Stimulated activated CD4-positive, alpha-beta T cell treated with anti-CD3 and anti-CD28 coated beads, Interleukin-4, amount 100 ng/mL, for 48 hours (primary cell): ENCODE results near the gene RAI1.
A peak's percentile ranks its signal among the peaks of the same experiment; 100 is the strongest.

Experiments
- DNase-seq, 2 donors: peaks; one replicate each; pipeline ENCODE4 v3.0.0-alpha.2; 2020; ENCODE audit warnings: low read depth in 2 of 2

Gene RAI1

DNA sequence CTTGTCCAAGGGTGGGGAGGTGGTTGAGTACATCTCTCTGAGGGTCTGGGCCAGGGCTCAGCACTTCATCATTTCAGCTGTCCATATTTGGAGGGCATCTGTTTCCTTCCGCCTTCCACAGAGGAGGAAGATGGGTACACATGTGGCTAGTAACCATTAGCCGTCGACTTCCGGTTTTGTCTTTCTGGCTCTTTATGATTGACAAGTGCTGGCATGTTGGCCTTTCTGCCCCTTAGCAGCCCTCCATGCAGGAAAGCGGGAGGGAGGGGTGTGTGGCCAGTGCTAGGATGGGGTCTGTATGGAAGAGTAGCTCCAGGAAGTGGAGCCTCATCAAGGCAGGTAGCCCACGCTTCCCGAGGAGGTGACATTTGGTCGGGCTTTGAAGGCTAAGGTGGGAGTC is 69.6 kb downstream of the RAI1 start:
- no peak for DNase-seq

DNA sequence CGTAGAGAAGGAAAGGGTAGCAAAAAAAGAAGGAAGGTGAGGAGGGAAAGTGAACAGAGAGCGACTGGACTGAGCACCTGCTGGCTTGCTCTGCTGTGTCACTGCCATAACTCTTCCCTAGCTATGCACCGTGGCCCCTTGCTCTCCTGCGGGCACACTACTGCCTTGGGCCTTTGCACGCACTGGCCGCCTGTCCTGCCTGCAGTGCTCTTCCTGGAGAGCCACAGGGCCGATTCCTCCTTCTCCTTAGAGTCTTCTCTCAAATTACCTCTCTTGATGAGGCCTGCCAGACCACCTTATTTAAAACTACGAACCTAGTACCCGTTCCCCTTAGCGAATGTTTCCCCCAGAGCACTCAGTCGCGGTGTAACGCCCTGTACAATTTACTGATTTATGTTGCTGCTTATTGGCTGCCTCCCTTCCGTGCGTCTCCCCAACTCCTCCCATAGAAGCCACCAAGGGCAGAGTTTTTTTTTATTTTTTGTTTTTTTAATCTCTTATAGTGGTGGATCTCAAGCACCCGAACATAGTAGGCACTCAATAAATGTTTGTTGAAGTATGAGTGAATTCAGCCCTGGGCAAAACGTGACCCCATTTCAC is 70.3 kb downstream of the RAI1 start:
- DNase-seq, result no peak

DNA sequence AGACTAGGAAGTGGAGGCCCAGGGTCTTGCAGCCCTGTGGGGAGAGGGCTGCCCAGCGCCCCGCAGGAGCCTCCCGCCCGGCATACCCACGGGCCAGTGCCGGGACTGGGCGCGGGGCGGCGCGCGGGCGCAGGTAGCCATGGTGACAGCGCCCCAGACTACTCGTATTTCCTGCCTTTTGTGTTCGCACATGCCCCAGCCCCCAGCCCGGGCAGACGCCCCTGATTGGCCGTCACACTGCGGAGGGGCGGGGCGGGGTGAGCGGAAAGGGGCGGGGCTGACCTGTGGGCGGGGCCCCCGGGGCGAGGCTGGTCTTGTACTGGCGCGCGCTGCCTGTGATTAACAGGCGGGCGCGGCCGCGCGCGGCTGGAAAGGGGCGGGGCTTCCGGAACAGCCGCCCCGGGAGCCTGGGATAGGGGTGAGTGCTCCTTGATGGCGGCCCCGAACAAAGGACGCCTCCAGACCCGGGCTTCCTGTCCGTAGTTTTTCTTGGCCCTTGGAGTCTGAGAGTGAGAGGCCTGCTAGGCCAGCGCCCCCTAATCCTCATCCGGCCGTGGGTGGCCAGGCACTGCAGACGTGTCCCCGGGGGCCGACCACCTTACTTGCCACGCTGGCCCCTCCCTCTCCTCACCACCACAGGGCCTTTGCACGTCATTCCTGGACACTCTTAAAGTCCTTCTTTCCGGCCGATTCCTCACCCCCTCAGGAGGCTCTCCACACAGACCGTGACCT is 71.0 kb downstream of the RAI1 start:
- DNase-seq, result peak; percentile 94 to 98

DNA sequence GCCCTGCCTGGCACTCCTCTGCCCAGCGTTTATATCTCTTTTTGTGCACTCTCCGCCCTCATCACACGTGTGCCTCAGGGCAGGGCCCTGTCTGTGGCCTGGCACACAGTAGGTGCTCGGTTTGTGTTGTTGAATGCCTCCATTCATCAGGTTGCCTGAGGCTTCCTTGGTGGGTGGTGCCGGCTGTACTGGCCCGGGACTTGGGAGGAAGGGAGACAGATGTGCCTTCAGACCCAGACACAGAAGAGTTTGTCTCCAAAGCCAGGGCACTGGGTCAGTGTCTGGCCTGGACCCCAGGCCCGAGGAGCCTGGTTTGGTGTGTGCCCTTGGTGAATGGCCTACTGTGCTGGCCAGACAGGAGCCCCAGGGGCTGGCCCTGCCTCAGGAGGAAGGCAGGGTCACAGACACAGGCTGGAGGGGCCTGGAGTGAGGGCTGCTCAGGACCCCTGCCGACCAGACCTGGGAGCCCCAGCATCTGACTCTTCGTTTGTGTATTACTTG is 71.6 kb downstream of the RAI1 start:
- no peak for DNase-seq

DNA sequence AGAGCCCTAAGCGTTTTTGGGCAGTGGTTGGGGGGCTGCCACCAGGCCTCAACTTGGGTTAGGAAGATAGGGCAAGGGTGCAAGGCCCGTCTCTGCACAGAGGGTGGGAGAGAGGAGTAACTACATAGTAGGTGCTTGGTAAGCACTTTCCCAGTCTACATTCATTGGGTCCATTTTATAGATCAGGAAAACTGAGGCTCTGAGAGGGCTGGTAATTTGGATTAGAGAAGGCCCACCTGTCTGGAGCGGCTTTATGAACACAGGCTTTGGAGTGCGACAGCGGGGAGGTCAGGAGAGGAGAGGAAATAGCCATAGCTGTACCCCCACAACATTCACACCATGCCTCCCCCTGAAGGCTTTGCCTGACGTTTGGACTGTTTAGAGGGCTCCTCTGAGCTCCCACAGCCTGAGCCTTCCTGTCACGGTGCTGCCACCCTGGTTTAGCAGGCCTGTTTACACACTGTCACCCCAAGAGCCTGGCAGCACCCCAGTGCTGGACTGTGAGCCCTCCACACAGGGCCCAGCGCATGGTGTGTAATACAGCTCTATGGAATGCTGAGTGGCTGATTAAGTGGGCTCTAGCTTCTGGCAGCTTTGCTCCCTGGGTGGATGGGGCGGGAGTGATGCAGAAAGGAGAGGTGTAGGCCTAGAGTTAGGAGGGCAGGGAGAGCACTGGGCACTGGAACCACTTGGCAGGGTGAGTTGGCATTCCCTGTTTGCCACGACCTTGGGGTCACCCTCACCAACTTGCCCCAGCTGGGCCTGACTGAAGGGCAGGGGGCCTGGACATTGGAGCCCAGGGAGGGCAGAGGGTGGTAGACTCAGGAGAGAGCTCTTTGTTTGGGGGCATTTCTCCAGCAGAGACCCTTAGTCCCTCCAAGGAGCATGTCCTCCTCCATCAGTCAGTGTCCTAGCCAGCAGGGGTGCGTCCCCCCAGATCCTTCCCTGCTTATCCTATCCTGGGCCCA is 73.7 kb downstream of the RAI1 start:
- DNase-seq, result no peak

DNA sequence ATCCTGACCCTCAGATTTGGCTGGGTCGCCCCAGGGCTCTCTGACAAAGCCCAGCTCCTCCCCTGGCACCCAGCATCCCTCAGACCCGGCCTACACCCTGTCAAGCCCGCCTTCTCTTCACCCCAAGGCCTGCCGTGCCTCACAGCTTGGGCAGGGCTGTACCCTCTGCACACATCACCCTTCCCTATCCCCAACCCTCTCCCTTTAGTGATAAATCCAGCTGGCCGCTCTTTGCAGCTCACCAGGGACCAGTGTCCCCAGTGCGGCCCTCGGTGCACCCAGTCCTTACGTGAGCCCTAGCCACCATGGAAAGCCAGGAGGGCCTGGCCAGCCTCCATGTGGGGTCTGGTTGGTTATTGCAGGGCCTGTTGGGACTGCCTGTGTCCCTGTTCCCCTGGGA is 74.5 kb downstream of the RAI1 start:
- DNase-seq, result no peak

DNA sequence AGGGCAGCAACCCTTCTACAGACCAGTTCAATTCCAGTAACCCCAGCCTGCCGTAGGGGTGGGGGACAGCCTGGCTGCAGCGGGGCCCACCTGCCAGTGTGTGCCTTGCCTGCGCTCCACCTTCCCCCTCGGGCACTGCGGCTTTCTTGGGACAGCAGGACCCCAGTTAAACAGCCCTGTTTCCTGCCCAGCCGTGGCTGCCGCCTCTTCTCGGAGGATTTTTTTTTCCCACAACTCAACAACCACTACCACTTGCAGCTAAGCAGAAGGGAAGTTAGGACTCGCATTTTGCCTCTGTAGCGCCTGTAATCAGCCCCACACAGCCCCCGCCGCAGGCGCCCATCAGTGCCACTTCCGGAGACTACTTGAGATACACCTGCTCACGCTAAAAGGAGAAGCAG is 76.1 kb downstream of the RAI1 start:
- no peak for DNase-seq

DNA sequence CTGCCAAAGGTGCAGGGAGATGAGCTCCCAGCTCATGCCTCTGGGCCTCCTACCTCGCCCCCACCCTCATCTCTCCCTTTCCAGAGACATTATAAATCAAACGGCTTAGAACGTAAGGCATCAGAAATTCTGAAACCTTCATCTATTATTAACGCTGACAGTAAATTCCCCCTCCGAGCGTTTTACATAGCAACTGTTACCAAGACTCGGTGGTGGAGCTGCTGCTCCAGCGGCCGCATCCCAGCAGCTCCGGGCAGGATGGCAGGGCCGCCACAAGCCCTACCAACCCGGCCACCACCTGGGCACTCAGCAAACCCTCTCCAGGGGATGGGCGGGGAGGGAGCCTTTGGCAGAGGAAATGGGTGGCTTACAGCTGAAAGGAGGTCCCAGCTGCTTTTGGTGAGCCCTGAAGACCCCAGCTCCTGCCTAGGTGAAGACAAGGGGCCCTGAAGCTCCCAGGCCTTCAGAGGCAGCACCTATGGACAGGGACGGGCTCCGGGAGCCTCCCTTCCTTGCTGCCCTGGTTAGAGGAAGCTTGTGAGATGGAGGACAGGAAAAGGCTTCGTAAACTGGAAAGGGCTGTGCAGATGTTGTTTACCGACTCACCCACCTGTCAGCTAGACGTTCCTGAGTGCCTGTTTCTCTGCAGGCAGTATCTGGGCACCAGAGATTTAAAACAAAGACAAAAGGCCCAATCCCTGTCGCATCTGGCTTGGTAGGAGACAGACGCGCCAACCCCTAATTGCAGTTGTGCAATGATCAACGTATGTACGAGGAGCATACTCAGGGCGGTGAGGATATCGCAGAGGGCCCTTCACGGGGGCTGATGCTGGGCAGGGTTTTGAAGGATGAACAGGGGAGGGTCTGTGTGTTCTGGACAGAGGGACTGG is 76.9 kb downstream of the RAI1 start:
- no peak for DNase-seq

DNA sequence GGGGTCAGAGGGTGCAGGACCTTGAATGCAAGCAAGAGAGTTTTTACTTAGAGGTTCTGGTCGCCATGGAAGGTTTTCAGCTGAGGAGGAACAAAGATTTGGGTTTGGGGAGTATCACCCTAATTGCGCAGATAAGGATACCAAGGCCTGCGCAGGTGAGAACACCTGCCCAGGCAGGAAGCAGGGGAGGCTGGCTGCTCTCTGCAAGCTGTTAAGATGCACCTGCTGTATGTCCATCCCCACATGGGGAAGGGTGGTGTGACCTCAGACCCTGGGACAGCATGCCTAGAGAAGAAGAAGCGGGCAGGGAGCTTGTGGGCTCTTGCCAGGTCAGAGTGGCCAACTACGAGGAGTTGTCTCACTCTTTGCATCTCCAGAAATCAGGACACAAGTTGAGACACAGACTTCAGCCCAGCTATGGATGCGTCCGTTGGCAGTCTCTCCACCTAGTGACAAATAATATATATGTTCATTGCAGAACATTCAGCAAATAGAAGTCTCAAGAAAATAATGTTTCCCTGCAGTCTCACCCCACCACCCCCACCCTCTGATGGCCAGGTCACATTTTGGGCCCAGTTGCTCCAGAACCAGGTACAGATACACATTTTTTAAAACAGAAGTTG is 77.8 kb downstream of the RAI1 start:
- DNase-seq, result no peak

DNA sequence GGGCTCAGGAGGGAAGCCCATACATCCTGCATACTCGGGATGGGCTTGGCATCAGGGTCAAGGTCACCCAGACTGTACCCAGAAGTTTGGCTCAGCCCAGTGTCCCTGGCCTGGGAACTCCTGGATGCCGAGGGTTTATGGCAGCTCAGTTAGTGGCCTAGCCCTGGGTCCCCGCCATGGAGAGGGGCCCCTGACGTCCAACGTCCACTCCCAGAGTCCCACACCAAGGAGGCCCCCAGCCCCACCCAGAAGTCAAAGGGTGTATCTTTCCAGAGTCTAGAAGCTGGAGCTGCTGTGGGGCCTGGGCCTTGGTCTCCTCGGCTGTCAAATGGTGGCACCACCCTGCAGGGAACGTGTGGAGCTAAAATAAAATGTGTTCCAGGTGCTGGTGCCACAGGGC is 79.1 kb downstream of the RAI1 start:
- no peak for DNase-seq

DNA sequence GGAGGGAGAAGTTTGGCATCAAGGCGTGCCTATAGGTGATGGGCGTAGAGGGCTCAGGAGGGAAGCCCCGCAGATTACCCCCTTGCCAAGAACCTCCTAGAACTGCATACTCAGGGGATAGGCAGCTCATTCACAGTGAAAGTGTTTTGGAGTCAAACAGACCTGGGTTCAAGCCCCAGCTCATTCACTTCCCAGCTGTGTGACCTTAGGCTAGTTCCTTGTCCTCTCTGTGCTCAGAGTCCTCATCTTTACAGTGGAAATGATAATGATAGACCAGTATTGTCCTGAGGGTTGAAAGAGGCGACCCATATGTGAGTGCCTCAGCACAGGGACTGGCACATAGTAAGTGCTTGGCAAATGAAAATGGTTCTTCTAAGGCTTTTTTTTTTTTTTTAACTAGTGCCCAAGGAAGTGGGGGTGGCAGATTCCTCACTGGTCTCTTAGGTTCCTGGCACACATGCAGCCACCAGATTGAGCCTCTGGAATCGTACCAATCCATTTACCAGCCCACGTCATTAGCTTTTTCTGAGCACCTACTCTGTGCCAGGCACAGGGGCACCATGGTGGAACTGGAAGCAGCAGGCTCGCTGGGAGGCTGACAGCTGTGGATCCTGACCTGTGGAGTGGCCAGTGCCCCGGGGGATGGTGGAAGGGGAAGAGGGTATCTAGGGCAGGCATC is 79.8 kb downstream of the RAI1 start:
- no peak for DNase-seq

DNA sequence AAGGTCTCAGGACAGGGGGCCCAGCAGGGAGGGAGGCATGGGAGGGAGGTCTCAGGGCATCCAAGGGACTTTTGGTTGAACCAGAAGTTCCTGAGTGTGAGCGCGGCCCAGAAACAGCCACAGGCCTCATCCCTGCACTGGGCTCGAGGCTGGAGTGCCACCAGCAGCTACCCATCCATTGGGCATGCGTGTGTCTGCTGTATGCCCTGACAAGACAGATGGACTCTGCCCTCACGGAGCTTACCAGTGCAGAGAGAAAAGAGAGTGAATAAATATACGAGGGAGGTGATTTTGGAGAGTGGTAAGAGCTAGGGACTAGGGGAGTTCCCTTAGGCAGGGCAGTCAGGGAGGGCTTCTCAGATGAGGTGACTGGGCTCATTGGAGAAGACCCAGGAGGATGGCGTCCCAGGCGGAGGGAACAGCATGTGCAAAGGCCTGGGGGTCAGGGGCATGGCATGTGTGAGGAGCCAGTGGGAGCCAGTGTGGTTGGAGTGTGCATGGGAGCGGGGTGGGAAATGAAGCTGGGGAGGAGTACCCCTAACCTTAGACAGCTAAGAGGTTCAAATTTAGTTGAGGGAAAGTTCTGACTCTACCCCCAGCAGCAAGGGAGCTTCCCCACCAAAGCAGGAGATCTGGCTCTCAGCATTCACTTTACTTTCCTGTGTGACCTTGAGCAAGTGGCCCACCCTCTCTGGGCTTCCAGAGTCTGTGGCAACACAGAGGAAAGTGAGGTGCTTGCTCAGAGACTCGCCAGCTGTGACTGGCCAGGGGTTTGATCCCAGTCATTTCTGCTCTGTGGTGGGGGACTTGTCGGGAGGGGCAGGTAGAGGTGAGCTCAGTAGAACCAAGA is 80.9 kb downstream of the RAI1 start:
- DNase-seq, result no peak

DNA sequence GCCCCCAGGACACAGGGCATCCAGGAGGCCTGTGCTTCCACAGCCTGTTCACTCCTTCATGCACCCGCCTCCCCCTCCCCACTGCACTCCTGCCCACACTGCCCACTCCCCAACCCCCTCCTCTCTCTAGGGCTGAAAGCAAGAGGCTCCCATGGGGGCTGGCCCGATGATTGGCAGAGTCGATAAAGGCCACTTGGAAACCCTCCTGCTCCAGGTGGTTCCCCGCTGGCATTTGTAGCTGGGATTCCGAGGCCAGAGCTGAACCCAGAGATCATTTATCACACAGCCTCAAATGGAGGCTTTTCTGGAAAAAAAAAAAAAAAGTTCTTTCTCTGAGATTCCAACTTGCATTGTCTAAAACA is 81.5 kb downstream of the RAI1 start:
- DNase-seq, result no peak

DNA sequence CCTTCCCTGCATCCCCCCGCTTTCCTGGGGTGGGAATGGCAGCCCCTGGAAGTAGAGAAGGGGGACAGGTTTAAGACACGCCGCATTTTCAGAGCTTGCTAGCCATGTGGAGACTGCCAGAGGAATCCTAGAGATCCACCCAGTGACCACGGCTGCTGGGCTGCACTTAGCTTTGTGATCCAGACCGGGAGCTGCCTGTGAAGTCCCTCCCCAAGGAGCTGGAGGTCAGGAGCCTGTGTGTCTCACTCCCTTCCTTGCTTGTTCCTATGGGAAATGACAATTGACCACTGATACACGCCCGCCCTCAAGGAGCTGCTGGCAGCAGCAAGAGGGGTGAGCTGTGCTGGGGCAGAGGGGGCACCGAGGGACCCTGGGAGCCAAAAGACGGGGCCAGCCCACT is 81.9 kb downstream of the RAI1 start:
- DNase-seq, result no peak

DNA sequence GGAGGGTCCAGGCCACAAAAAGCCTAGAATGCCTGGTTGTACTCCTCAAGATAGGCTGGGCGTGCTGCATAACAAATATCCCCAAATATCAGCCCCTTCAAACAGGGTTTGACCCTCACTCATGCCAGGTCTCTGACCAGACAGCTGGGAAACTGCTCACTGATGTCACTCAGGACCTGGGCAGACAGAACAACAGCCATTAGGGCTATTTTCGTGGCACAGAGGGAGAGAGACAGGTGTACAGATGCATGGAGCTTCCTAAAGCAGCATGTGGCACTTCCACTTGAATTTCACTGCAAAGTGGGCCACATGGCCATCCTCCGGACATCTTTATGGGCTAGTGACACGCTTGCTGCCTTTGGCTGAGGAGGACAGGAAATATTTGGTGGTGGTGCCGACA is 82.5 kb downstream of the RAI1 start:
- no peak for DNase-seq

DNA sequence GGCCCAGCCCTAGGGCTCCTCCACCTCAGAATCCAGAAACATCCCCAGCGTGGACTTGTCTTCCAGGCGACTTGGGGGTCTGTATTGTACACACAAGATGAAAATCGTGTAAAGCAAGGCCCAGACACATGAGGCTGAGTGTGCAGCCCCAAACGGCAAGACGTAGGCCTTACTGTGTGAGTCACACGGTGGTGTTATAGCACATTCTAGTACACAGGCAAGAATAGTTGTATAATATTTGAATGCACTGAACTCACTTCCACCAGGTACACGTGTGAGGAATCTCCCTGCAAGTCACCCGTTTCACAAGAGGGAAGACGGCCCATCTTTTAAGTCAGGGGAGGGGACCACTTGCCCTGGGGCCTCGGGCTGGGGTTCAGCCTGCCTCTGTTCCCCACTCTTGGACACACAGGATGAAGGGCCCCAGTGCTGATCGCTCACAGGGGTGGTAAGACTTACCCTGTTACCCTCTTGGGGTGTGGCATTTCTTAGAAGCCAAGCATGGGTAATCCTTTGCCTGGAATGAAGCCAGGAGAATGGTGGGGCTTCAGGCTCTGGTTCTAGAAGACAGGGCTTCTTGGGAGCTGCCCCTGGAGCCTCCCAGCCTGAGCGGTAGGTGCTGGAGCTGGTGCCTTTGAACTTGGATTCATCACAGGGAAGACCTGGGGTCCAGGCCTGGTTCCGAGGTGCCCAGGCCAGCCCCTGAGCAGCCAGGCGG is 84.3 kb downstream of the RAI1 start:
- DNase-seq, result no peak

DNA sequence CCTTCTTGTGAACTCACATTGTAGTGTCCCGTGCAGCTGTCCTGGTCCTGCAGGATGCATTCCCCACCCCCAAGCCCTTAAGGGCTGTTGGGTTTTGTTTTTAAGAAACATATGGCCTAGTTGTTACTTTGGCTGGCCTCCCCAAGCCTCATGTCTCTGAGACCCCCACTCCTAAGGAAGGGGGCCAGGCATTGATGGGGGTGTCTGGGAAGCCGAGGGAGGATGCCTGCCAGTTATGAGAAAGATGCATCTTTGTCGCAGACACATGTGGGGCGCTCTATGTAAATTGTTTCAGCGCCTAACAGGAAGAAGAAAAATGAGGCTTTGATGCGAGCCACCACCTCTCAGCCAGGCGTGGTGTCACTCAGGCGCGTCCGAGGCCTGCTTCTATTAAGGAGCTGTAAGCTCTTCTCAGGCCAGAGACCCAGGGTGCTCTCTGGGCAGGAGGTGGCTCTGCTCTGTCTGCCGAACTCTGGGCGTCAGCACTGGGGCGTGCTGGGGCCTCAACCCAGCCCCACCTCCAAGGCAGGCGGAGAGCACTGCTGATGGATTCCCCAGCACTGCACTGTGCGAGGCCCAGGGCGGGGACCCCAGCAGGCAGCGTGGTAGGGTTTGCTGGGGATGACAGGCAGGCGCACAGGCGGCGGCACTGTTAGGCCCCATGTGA is 85.0 kb downstream of the RAI1 start:
- no peak for DNase-seq

DNA sequence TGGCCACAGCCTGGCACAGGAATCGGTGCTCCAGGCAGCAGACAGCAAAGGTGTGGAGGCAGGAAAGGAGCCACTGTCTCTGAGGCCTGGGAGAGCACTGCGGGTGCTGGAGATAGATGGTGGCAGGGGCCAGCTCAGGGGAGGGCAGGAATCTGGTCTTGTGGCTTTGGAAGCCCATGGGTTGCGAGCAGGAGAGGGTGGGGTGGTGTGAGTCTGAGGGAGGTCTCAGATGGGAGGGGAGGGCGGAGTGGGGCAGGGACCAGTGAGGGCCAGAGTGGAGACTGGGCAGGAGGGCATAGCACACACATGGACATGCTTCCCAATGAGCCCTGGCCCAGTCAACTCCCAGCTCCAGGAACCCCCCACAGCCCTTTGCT is 85.5 kb downstream of the RAI1 start:
- DNase-seq, result no peak
